Measurements from ENCODE around the gene TXLNG. TPM values are rescaled to one million over a fixed set of nuclear protein-coding genes. Genes with fewer than 3 reads are reported as not detected.
"Not testable (repeated sequence)": the region's sequence is repeated elsewhere in the genome, so short reads cannot be mapped to it uniquely, and the experiment has no call there.

TXLNG gene
- total RNA-seq, 2 experiments from 2014 or later: 10.4 to 12.2 TPM

DNA sequence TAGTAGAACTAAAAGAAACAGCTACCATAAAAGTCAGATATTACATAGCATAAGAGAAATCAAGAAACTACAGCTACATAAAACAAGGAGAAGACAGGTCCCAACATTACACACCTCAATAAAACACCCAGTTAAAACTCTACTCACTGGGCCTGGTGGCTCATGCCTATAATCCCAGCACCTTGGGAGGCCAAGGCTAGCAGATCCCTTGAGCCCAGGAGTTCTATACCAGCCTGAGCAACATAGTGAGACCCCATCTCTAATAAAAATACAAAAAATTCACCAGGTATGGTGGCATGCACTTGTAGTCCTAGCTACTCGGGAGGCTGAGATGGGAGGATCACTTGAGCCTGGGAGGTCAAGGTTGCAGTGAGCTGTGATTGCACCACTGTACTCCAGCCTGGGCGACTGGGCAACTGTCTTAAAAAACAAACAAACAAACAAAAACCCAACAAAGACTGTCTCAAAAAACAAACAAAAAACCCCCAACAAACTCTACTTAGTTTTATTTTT, 15.2 kb upstream of the TXLNG start:
- Mint-ChIP-seq H3K27ac (no peak overlapping the region), H3K9me3 (no peaks in the 10 kb centered on the region), H3K27me3 (no peaks in the 10 kb centered on the region), H3K4me1 (no peaks in the 10 kb centered on the region), H3K36me3 (ENCODE audit: low read depth) (no peaks in the 10 kb centered on the region), H3K4me3 (no peak overlapping the region)
- ChIA-PET POLR2A (no interaction called here), CTCF (interaction anchor here (0.9 to 1.0 kb wide), 2 partner anchors 10 to 12 kb away, joined by 3 read pairs; no protein-coding TSS in a partner anchor)
- DNase-seq: no peak

- no peaks in the 10 kb centered on the region for H3K27me3 Mint-ChIP-seq
- H3K36me3 Mint-ChIP-seq (ENCODE audit: low read depth): no peaks in the 10 kb centered on the region
- H3K27ac Mint-ChIP-seq: no peak overlapping the region
- no peak for DNase-seq
- H3K4me3 Mint-ChIP-seq: no peak overlapping the region
- ChIA-PET CTCF (interaction anchor here (0.9 to 1.0 kb wide), 2 partner anchors 11 kb away, joined by 3 read pairs; no protein-coding TSS in a partner anchor), POLR2A (no interaction called here)
- no peaks in the 10 kb centered on the region for H3K4me1 Mint-ChIP-seq
- no peaks in the 10 kb centered on the region for H3K9me3 Mint-ChIP-seq
Observed at GRCh38 chrX:16771483-16772398, 14.5 kb upstream of the TXLNG start.

DNA sequence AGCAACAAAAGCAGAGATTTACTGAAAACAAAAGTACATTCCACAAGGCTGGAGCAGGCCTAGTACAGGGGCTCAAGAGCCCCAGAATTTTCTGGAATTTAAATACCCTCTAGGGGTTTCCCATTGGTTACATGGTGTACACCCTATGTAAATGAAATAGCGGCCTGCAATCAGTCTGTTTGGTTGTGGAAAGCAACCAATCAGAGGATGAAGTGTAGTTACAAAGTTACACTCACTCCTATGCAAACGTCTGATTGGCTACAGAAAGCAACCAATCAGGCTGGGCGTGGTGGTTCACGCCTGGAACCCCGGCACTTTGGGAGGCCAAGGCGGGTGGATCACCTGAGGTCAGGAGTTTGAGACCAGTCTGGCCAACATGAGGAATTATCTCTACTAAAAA, 13.8 kb upstream of the TXLNG start:
- ChIA-PET POLR2A (no interaction called here), CTCF (no interaction called here)
- H3K4me1 Mint-ChIP-seq: no peaks in the 10 kb centered on the region
- no peak overlapping the region for H3K27ac Mint-ChIP-seq
- H3K27me3 Mint-ChIP-seq: no peaks in the 10 kb centered on the region
- H3K4me3 Mint-ChIP-seq: no peak overlapping the region
- H3K36me3 Mint-ChIP-seq (ENCODE audit: low read depth): no peaks in the 10 kb centered on the region
- H3K9me3 Mint-ChIP-seq: no peaks in the 10 kb centered on the region
- no peak for DNase-seq

DNA sequence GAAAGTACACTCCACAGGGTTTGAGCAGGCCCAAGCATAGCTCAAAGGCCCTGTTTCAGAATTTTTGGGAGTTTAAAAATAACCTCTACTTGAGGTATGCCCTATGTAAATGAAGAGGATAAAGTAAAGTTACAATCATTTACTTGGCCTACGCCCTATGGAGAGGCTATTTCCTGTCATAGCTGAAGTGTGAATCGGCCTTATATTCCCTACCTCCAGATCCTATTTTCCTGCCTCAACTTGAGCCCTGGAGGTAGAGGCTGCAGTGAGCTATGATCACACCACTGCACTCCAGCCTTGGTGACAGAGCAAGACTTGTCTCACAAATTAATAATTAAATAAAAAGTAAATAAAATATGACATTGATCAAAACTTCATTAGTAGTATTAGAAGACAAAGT, 11.5 kb upstream of the TXLNG start:
- no peak for DNase-seq
- Mint-ChIP-seq H3K27ac (no peak overlapping the region), H3K4me1 (no peaks in the 10 kb centered on the region), H3K4me3 (no peak overlapping the region), H3K9me3 (no peaks in the 10 kb centered on the region), H3K36me3 (ENCODE audit: low read depth) (no peaks in the 10 kb centered on the region), H3K27me3 (no peaks in the 10 kb centered on the region)
- ChIA-PET CTCF (no interaction called here), POLR2A (no interaction called here)

- no peak overlapping the region for H3K4me3 Mint-ChIP-seq
- ChIA-PET POLR2A (no interaction called here), CTCF (no interaction called here)
- H3K36me3 Mint-ChIP-seq (ENCODE audit: low read depth): no peaks in the 10 kb centered on the region
- no peaks in the 10 kb centered on the region for H3K27me3 Mint-ChIP-seq
- H3K4me1 Mint-ChIP-seq: no peaks in the 10 kb centered on the region
- H3K9me3 Mint-ChIP-seq: no peaks in the 10 kb centered on the region
- DNase-seq: no peak
- H3K27ac Mint-ChIP-seq: no peak overlapping the region
Observed at GRCh38 chrX:16778545-16778944, 7.7 kb upstream of the TXLNG start.

DNA sequence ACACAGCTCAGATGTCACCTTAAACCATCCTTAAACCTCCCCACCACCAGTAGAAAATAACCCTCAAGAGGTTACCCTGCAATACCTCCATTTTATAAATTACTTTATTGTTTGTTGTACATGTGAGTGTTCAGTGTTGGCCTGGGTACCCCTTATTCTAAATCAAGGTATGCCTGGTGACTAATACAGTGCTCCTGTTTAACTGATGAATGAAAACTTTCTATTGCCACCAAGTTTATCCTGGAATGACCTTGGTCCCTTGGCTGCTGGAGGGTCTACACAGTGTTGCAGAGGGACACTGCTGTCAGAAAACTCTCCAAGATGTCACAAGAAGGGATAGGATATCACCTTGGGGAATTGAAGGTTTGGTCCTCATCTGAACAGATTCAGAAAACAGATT, 7.3 kb upstream of the TXLNG start:
- ChIA-PET CTCF (interaction anchor here (0.6 kb wide), 1 partner anchor 337 kb away, joined by 3 read pairs; no protein-coding TSS in a partner anchor), POLR2A (no interaction called here)

GRCh38 chrX:16779815-16780214, 6.5 kb upstream of the TXLNG start:
- H3K36me3 Mint-ChIP-seq (ENCODE audit: low read depth); H3K9me3 Mint-ChIP-seq; POLR2A ChIA-PET; DNase-seq; H3K27me3 Mint-ChIP-seq; H3K4me1 Mint-ChIP-seq; H3K27ac Mint-ChIP-seq; H3K4me3 Mint-ChIP-seq: not testable (repeated sequence)
- CTCF ChIA-PET: interaction anchor here (0.5 to 0.6 kb wide), 2 partner anchors 47 to 665 kb away, joined by 4 read pairs; no protein-coding TSS in a partner anchor

More for the DNA sequence above, 7.3 kb upstream of the TXLNG start:
- H3K9me3 Mint-ChIP-seq: no peaks in the 10 kb centered on the region
- no peaks in the 10 kb centered on the region for H3K4me1 Mint-ChIP-seq
- H3K27me3 Mint-ChIP-seq: no peaks in the 10 kb centered on the region
- DNase-seq: no peak
- no peak overlapping the region for H3K27ac Mint-ChIP-seq
- H3K4me3 Mint-ChIP-seq: no peak overlapping the region
- no peaks in the 10 kb centered on the region for H3K36me3 Mint-ChIP-seq (ENCODE audit: low read depth)

- Mint-ChIP-seq H3K36me3 (ENCODE audit: low read depth) (no peaks in the 10 kb centered on the region), H3K9me3 (no peaks in the 10 kb centered on the region), H3K4me3 (no peak overlapping the region), H3K27ac (no peak overlapping the region), H3K4me1 (peaks cover 14% of the 10 kb centered on the region), H3K27me3 (no peaks in the 10 kb centered on the region)
- CTCF ChIA-PET: interaction anchor here (0.7 to 1.2 kb wide), 2 partner anchors 12 kb away, joined by 3 to 4 read pairs; no protein-coding TSS in a partner anchor
- POLR2A ChIA-PET: no interaction called here
- no peak for DNase-seq
Observed at GRCh38 chrX:16783452-16783851, 2.8 kb upstream of the TXLNG start.

GRCh38 chrX:16784440-16784839, 1.8 kb upstream of the TXLNG start:
- H3K4me3 Mint-ChIP-seq; H3K27me3 Mint-ChIP-seq; DNase-seq; POLR2A ChIA-PET; H3K27ac Mint-ChIP-seq; H3K9me3 Mint-ChIP-seq; H3K36me3 Mint-ChIP-seq (ENCODE audit: low read depth): not testable (repeated sequence)
- CTCF ChIA-PET: interaction anchor here (0.9 kb wide), 1 partner anchor 20 kb away, joined by 3 read pairs; no protein-coding TSS in a partner anchor
- H3K4me1 Mint-ChIP-seq: peaks cover 14% of the 10 kb centered on the region

- DNase-seq: peak; percentile 6
- Mint-ChIP-seq H3K36me3 (ENCODE audit: low read depth) (no peaks in the 10 kb centered on the region), H3K27me3 (no peaks in the 10 kb centered on the region), H3K4me1 (peaks cover 14% of the 10 kb centered on the region), H3K27ac (peak overlapping the region; percentile 90), H3K4me3 (peak overlapping the region; percentile 90), H3K9me3 (no peaks in the 10 kb centered on the region)
- ChIA-PET POLR2A (interaction anchor here (0.6 kb wide), 1 partner anchor 32 kb away, joined by 3 read pairs; no protein-coding TSS in a partner anchor), CTCF (interaction anchor here (0.9 kb wide), 1 partner anchor 19 kb away, joined by 3 read pairs; no protein-coding TSS in a partner anchor)
Observed at GRCh38 chrX:16785247-16786138, 773 bp upstream of the TXLNG start.

- H3K4me1 Mint-ChIP-seq: peaks cover 14% of the 10 kb centered on the region
- DNase-seq: peak; percentile 18
- no peaks in the 10 kb centered on the region for H3K36me3 Mint-ChIP-seq (ENCODE audit: low read depth)
- POLR2A ChIA-PET: no interaction called here
- H3K4me3 Mint-ChIP-seq: peak overlapping the region; percentile 90
- CTCF ChIA-PET: interaction anchor here (1.2 kb wide), 1 partner anchor 33 kb away, joined by 4 read pairs; no protein-coding TSS in a partner anchor
- peak overlapping the region; percentile 90 for H3K27ac Mint-ChIP-seq
- H3K27me3 Mint-ChIP-seq: no peaks in the 10 kb centered on the region
- no peaks in the 10 kb centered on the region for H3K9me3 Mint-ChIP-seq
Observed at GRCh38 chrX:16786791-16787735, 797 bp downstream of the TXLNG start.

DNA sequence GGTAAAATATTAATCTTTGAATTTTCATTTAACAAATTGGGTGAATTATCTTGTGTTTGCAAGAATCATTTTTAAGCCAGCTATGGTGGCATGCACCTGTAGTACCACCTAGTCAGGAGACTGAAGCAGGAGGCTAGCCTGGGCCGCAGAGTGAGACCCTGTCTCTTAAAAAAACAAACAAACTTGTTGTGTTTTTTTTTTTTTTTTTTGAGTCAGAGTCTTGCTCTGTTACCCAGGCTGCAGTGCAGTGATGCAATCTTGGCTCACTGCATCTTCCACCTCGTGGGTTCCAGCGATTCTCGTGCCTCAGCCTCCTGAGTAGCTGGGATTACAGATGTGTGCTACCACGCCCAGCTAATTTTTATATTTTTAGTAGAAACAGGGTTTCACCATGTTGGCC, 2.2 kb downstream of the TXLNG start:
- no peak overlapping the region for H3K4me3 Mint-ChIP-seq
- H3K27me3 Mint-ChIP-seq: no peaks in the 10 kb centered on the region
- H3K27ac Mint-ChIP-seq: no peak overlapping the region
- POLR2A ChIA-PET: no interaction called here
- CTCF ChIA-PET: interaction anchor here (0.8 to 1.2 kb wide), 2 partner anchors 31 to 38 kb away, joined by 3 to 4 read pairs; no protein-coding TSS in a partner anchor
- H3K4me1 Mint-ChIP-seq: peaks cover 14% of the 10 kb centered on the region
- H3K36me3 Mint-ChIP-seq (ENCODE audit: low read depth): no peaks in the 10 kb centered on the region
- no peaks in the 10 kb centered on the region for H3K9me3 Mint-ChIP-seq
- no peak for DNase-seq

All from activated CD4-positive, alpha-beta T cell treated with anti-CD3 and anti-CD28 coated beads, Interleukin-2, amount 10 ng/mL, durations not matched to agents 7 days and 5 days (primary cell).